Activated naive CD4-positive, alpha-beta T cell treated with anti-CD3 and anti-CD28 coated beads for 36 hours (primary cell): ENCODE results near the gene SCFD2. TPM values are rescaled to one million over a fixed set of nuclear protein-coding genes. Genes with fewer than 3 reads are reported as not detected.

Experiments used
- CTCF ChIA-PET: fragments of 350-600 bp; sonication (Branson Sonifier 250); formaldehyde crosslinking; loops from one replicate; lab custom pipeline; 2021; ENCODE audit warnings: antibody characterized with exemption; lab: Charles Lee
- DNase-seq: peaks from one replicate; pipeline ENCODE4 v3.0.0-alpha.2; 2020
- H3K27ac Mint-ChIP-seq: one replicate; pipeline ENCODE4 v1.8.0; 2021; ENCODE audit warnings: mild to moderate bottlenecking, mixed read lengths
- H3K27me3 Mint-ChIP-seq: one replicate; pipeline ENCODE4 v1.8.0; 2021; ENCODE audit warnings: low read depth, mixed read lengths
- H3K36me3 Mint-ChIP-seq: one replicate; pipeline ENCODE4 v1.8.0; 2021; ENCODE audit warnings: low read depth, mixed read lengths
- H3K4me1 Mint-ChIP-seq: one replicate; pipeline ENCODE4 v1.8.0; 2021; ENCODE audit warnings: low read depth, mixed read lengths
- H3K4me3 Mint-ChIP-seq: one replicate; pipeline ENCODE4 v1.8.0; 2021; ENCODE audit warnings: mild to moderate bottlenecking, moderate library complexity, mixed read lengths
- H3K9me3 Mint-ChIP-seq: one replicate; pipeline ENCODE4 v1.8.0; 2021; ENCODE audit warnings: mixed read lengths
- intact Hi-C: fragments of 100-400 bp; cut with micrococcal nuclease; formaldehyde crosslinking; loops from one replicate; pipeline ENCODE4 v1.15.1; 2023
- total RNA-seq, 2 experiments: library from RNA; stranded (reverse); gene quantifications; one replicate each; pipeline ENCODE4 v1.2.3, GENCODE V29; 2021

Gene SCFD2
- total RNA-seq, 2 experiments from 2014 or later, result 14.3 to 15.1 TPM

DNA sequence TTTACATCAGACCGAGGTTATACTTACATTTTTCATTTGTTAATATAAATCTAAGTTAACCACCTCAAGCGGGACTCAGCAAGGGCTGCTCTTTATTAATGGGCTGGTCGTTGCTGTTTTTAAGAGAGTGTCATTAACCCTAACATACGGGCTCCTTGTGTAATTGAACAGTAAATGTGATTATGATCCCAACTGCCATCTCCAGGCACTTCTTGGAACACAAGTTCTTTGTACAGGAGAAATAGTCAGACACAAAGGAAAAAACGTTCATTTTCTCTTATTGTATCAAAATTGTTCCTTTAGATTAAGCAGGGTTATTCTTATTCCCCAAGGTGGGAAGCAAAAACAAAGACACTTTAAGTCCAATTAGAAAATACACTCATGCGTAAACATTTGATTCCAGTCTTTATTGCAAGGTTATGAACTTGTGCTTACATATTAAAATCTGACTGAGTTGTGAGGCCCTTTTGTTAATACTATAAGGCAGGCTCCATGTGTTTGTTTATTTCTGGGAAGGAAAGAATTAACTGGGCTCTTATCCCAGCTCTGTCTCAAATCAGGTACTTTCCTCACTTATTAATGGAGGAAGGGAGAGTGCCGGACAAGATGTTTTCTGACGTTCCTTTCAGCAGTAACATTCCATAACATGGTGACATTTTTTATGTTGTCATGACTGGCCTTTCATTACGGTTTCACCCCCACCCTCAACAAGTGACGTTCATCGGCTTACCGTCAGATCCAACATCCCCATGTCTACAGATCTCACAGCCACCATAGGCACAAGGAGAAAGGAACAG lies 407.8 kb downstream of the SCFD2 start:
- Mint-ChIP-seq H3K36me3 (peaks cover 7% of the 10 kb centered on the region), H3K9me3 (no peaks in the 10 kb centered on the region), H3K4me3 (no peak overlapping the region), H3K27ac (no peak overlapping the region), H3K27me3 (no peaks in the 10 kb centered on the region), H3K4me1 (no peaks in the 10 kb centered on the region)
- intact Hi-C loops, result no loop called here
- CTCF ChIA-PET, result no interaction called here
- no peak for DNase-seq

GRCh38 chr4:52957220-52957686 lies 408.6 kb downstream of the SCFD2 start:
- no peaks in the 10 kb centered on the region for H3K27me3 Mint-ChIP-seq
- CTCF ChIA-PET, result interaction anchor here (0.7 kb wide), 1 partner anchor 14 kb away, joined by 3 read pairs; no protein-coding TSS in a partner anchor
- DNase-seq, result no peak
- H3K4me1 Mint-ChIP-seq, result no peaks in the 10 kb centered on the region
- intact Hi-C loops, result no loop called here
- H3K4me3 Mint-ChIP-seq, result no peak overlapping the region
- peaks cover 7% of the 10 kb centered on the region for H3K36me3 Mint-ChIP-seq
- no peaks in the 10 kb centered on the region for H3K9me3 Mint-ChIP-seq
- H3K27ac Mint-ChIP-seq, result no peak overlapping the region

DNA sequence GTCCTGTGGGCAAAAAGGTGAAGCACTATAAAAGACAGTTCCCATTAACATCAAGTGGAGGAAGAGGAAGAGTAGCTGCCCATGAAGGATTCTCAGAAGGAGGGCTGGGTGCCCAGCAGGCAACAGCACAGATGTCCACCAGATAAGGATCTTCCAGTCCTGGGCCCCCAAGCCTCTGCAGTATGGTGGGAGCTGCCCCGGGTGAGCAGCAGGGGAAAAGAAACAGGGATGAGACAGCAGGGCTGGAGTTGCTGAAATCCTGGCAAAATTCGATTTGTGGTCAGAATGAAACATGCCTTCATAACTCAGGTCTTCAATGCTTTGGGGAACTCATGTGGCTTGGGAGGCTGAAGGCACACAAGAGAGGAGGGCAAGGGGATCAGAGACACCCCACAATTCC lies 409.2 kb downstream of the SCFD2 start:
- DNase-seq, result no peak
- Mint-ChIP-seq H3K27me3 (no peaks in the 10 kb centered on the region), H3K4me3 (no peak overlapping the region), H3K36me3 (peaks cover 10% of the 10 kb centered on the region), H3K27ac (no peak overlapping the region), H3K9me3 (no peaks in the 10 kb centered on the region), H3K4me1 (no peaks in the 10 kb centered on the region)
- CTCF ChIA-PET, result interaction anchor here (0.7 kb wide), 1 partner anchor 14 kb away, joined by 3 read pairs; no protein-coding TSS in a partner anchor
- intact Hi-C loops, result no loop called here

- CTCF ChIA-PET, result no interaction called here
- Mint-ChIP-seq H3K4me3 (no peak overlapping the region), H3K27ac (no peak overlapping the region), H3K9me3 (no peaks in the 10 kb centered on the region), H3K27me3 (no peaks in the 10 kb centered on the region), H3K36me3 (peaks cover 17% of the 10 kb centered on the region), H3K4me1 (no peaks in the 10 kb centered on the region)
- intact Hi-C loops, result no loop called here
- DNase-seq, result no peak
Observed at GRCh38 chr4:52954560-52955170, 411.2 kb downstream of the SCFD2 start.

DNA sequence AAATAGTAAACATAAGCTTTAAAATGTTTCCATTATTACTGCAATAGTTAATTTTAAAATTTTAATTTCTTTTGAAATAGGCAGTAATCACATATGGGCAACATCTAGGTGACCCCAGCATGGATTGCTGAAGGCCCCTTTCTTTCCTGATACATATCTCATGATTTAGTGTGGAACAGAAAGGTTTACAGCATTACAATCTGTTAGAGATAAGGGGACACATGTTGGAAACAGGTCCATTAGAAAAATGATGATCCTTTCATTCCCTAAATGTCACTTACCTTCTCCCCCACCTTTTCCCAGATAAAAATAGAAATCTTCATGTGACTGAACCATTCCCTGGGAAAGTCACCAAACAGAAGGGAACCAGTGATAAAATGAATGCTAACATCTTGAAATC lies 413.3 kb downstream of the SCFD2 start:
- peaks cover 17% of the 10 kb centered on the region for H3K36me3 Mint-ChIP-seq
- no peaks in the 10 kb centered on the region for H3K9me3 Mint-ChIP-seq
- no peak for DNase-seq
- intact Hi-C loops, result no loop called here
- H3K4me1 Mint-ChIP-seq, result no peaks in the 10 kb centered on the region
- H3K27me3 Mint-ChIP-seq, result no peaks in the 10 kb centered on the region
- no peak overlapping the region for H3K4me3 Mint-ChIP-seq
- no peak overlapping the region for H3K27ac Mint-ChIP-seq
- CTCF ChIA-PET, result no interaction called here

DNA sequence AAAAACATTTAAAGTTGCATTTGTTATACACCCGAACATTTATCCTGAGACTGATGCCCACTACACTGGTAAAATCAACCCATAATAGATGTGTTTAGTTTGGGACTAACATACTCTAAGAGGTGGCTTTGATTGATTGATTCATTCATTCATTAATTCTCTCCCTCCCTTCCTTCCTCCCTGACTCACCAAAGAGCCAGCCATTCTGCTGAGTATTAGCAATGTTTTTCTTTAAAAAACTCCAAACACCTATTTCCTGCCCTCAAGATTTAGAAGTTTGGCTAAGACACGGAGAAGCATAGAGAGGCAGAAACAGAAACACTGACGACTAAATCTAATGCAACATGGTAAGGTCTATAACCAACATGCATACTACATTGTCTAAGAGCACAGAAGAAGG lies 414.8 kb downstream of the SCFD2 start:
- no peak for DNase-seq
- Mint-ChIP-seq H3K4me1 (no peaks in the 10 kb centered on the region), H3K36me3 (peaks cover 15% of the 10 kb centered on the region), H3K9me3 (no peaks in the 10 kb centered on the region), H3K27me3 (no peaks in the 10 kb centered on the region), H3K4me3 (no peak overlapping the region), H3K27ac (no peak overlapping the region)
- intact Hi-C loops, result no loop called here
- CTCF ChIA-PET, result no interaction called here

DNA sequence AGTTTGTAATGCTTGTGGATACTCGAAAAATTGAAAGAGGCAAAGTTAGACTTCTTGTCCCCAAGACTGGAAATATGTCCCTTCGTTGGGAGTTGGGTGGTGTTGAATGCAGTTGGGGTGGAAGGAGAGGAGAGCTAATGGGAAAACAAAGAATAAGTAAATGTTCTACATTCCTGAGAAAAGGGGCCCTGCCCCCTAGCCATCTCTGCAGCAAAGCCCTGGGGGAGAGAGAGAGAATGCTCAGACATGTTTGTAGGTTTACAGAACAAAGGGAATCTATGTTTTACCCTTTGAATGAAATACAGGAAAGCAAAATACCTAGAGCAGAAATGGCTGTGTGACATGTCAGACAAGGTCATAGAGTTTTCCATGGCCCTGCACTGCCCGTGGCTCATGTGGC lies 415.6 kb downstream of the SCFD2 start:
- H3K27me3 Mint-ChIP-seq, result no peaks in the 10 kb centered on the region
- H3K36me3 Mint-ChIP-seq, result peaks cover 15% of the 10 kb centered on the region
- no peak overlapping the region for H3K4me3 Mint-ChIP-seq
- DNase-seq, result no peak
- intact Hi-C loops, result no loop called here
- CTCF ChIA-PET, result no interaction called here
- no peaks in the 10 kb centered on the region for H3K9me3 Mint-ChIP-seq
- H3K4me1 Mint-ChIP-seq, result no peaks in the 10 kb centered on the region
- no peak overlapping the region for H3K27ac Mint-ChIP-seq

- no peaks in the 10 kb centered on the region for H3K4me1 Mint-ChIP-seq
- DNase-seq, result no peak
- H3K27ac Mint-ChIP-seq, result no peak overlapping the region
- no peaks in the 10 kb centered on the region for H3K9me3 Mint-ChIP-seq
- intact Hi-C loops, result no loop called here
- no peaks in the 10 kb centered on the region for H3K27me3 Mint-ChIP-seq
- H3K4me3 Mint-ChIP-seq, result no peak overlapping the region
- CTCF ChIA-PET, result no interaction called here
- H3K36me3 Mint-ChIP-seq, result peaks cover 12% of the 10 kb centered on the region
Observed at GRCh38 chr4:52949336-52949735, 416.5 kb downstream of the SCFD2 start.

DNA sequence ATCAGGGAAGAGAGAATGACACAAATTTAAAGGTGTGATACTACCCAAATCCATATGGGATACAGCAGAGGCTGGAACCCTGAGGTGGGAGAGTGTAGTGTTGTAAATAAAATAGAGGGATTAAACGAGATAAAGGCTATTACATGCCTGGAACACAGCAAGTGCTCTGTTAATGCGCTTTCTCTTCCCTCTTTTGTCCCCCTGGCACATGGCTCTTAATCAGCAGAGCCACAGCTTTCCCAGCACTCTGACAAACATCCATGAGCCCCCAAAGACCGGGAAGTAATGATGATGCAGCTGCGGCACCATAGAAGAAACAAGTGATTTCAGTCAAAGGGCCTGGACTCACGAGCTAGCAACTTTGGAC lies 417.8 kb downstream of the SCFD2 start:
- no peaks in the 10 kb centered on the region for H3K9me3 Mint-ChIP-seq
- no peaks in the 10 kb centered on the region for H3K4me1 Mint-ChIP-seq
- intact Hi-C loops, result no loop called here
- no peak overlapping the region for H3K27ac Mint-ChIP-seq
- peaks cover 12% of the 10 kb centered on the region for H3K36me3 Mint-ChIP-seq
- H3K4me3 Mint-ChIP-seq, result no peak overlapping the region
- CTCF ChIA-PET, result interaction anchor here (0.7 kb wide), 1 partner anchor 127 kb away, joined by 3 read pairs; no protein-coding TSS in a partner anchor
- DNase-seq, result no peak
- H3K27me3 Mint-ChIP-seq, result no peaks in the 10 kb centered on the region

GRCh38 chr4:52947401-52948056 lies 418.3 kb downstream of the SCFD2 start:
- DNase-seq, result no peak
- intact Hi-C loops, result no loop called here
- no peak overlapping the region for H3K4me3 Mint-ChIP-seq
- CTCF ChIA-PET, result interaction anchor here (0.7 kb wide), 1 partner anchor 128 kb away, joined by 3 read pairs; no protein-coding TSS in a partner anchor
- no peak overlapping the region for H3K27ac Mint-ChIP-seq
- H3K27me3 Mint-ChIP-seq, result no peaks in the 10 kb centered on the region
- H3K4me1 Mint-ChIP-seq, result no peaks in the 10 kb centered on the region
- no peaks in the 10 kb centered on the region for H3K9me3 Mint-ChIP-seq
- peaks cover 12% of the 10 kb centered on the region for H3K36me3 Mint-ChIP-seq

DNA sequence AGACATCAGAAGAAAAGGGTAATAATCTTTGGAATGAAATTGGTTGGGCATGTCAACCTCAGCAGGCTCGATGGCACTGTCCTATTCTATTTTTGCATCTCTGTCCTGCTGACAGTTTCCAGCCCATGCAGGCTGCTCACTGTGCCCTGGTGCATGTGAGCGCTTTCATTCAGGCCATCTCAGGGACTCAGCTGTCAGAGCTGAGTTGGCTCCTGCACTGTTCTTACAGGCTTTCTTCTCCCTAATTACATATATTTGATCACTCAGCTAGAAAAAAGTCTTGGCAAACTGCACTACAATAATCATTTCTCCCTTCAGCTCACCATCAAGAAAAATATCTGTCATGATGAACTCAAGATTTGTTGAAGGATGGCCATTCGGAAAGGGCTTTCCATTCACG lies 419.0 kb downstream of the SCFD2 start:
- H3K4me3 Mint-ChIP-seq, result no peak overlapping the region
- H3K27ac Mint-ChIP-seq, result no peak overlapping the region
- no peaks in the 10 kb centered on the region for H3K27me3 Mint-ChIP-seq
- peaks cover 12% of the 10 kb centered on the region for H3K36me3 Mint-ChIP-seq
- no peaks in the 10 kb centered on the region for H3K4me1 Mint-ChIP-seq
- H3K9me3 Mint-ChIP-seq, result no peaks in the 10 kb centered on the region
- intact Hi-C loops, result no loop called here
- CTCF ChIA-PET, result no interaction called here
- no peak for DNase-seq

GRCh38 chr4:52945982-52946381 lies 419.9 kb downstream of the SCFD2 start:
- DNase-seq, result no peak
- intact Hi-C loops, result no loop called here
- CTCF ChIA-PET, result no interaction called here
- H3K27ac Mint-ChIP-seq, result no peak overlapping the region
- no peaks in the 10 kb centered on the region for H3K9me3 Mint-ChIP-seq
- no peak overlapping the region for H3K4me3 Mint-ChIP-seq
- peaks cover 7% of the 10 kb centered on the region for H3K36me3 Mint-ChIP-seq
- H3K27me3 Mint-ChIP-seq, result no peaks in the 10 kb centered on the region
- H3K4me1 Mint-ChIP-seq, result no peaks in the 10 kb centered on the region
